Ovary (tissue), 3 donors: ENCODE data around the gene HS3ST6.

Experiments used
- EP300 ChIP-seq: sonication (generic); formaldehyde crosslinking; IDR thresholded peaks from one replicate; pipeline ENCODE4 v1.6.1; 2017; ENCODE audit warnings: antibody characterized with exemption
- POLR2A ChIP-seq: fragments of 450-650 bp; IDR thresholded peaks from one replicate; pipeline ENCODE4 v1.6.1; 2017; ENCODE audit warnings: antibody characterized with exemption, mild to moderate bottlenecking, moderate library complexity
- TF ChIP-seq, protein P1 (sequence below), 3 donors: fragments of 450-650 bp in 2 of 3; fragments of 200-600 bp in 1 of 3; IDR thresholded peaks; one replicate each; pipeline versions ENCODE4 v1.5.1 to v1.8.0; 2016 to 2022; ENCODE audit warnings: antibody characterized with exemption in 3 of 3, mild to moderate bottlenecking in 1 of 3
- donor health status: DM: no; HTN: no; CAD: no.

DNA sequence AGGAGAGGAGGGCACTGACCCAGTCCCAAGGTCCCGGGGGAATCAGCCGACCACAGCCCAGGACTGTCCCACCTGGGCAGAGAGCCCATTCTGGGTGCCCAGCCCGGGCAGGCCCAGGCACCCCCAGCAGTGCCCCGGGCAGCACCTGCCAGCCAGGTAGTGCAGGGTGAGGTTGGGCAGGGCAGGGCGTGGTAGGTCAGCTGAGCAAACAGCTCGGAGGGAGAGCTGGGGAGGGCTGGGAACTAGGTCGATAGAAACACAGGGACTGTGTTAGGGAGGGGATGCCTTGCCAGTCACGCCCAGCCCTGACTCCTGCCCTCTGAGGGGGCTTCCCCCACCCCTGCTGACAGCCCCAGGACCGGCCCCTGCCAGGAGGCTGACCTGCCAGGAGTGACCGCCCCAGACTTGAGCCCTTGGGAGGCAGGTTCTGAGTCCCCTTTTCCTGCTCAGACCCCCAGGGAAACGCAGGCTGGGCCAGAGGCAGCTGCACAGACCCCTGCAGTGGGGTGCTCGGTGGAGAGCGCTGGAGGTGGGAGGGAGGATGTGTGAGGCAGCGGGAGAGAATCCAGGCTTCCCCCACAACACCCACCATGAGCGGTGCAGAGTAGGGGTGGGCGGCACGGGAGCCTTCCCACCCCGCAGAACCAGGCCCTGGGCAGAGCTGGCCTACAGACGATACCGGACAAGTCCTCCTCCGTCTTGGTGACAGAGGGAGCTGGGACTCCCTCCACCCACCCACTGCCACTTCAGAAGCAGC, 4.7 kb downstream of the HS3ST6 start:
- TF ChIP-seq, protein P1, sequence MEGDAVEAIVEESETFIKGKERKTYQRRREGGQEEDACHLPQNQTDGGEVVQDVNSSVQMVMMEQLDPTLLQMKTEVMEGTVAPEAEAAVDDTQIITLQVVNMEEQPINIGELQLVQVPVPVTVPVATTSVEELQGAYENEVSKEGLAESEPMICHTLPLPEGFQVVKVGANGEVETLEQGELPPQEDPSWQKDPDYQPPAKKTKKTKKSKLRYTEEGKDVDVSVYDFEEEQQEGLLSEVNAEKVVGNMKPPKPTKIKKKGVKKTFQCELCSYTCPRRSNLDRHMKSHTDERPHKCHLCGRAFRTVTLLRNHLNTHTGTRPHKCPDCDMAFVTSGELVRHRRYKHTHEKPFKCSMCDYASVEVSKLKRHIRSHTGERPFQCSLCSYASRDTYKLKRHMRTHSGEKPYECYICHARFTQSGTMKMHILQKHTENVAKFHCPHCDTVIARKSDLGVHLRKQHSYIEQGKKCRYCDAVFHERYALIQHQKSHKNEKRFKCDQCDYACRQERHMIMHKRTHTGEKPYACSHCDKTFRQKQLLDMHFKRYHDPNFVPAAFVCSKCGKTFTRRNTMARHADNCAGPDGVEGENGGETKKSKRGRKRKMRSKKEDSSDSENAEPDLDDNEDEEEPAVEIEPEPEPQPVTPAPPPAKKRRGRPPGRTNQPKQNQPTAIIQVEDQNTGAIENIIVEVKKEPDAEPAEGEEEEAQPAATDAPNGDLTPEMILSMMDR (IDR thresholded peaks at IDR 0.05): no peak
- TF ChIP-seq POLR2A (no peak), EP300 (no peak)
